Ishikawa (cell line): ENCODE results near the gene MOXD1.

Experiments
- CEBPB ChIP-seq: IDR thresholded peaks from 2 replicates; pipeline ENCODE4 v1.6.1; 2012
- CREB1 ChIP-seq: IDR thresholded peaks from 2 replicates; pipeline ENCODE4 v1.6.1; 2012; ENCODE audit warnings: low read depth
- EGR1 ChIP-seq: IDR thresholded peaks from 2 replicates; pipeline ENCODE4 v1.6.1; 2012
- EP300 ChIP-seq: IDR thresholded peaks from 2 replicates; pipeline ENCODE4 v1.6.1; 2012; ENCODE audit warnings: borderline replicate concordance
- NFIC ChIP-seq: IDR thresholded peaks from 2 replicates; pipeline ENCODE4 v1.6.1; 2012
- REST ChIP-seq: IDR thresholded peaks from 2 replicates; pipeline ENCODE4 v1.6.1; 2012; ENCODE audit warnings: low read depth, mild to moderate bottlenecking
- TAF1 ChIP-seq: IDR thresholded peaks from 2 replicates; pipeline ENCODE4 v1.6.1; 2012; ENCODE audit warnings: low read depth, mild to moderate bottlenecking
- TEAD4 ChIP-seq: IDR thresholded peaks from 2 replicates; pipeline ENCODE4 v1.6.1; 2012
- YY1 ChIP-seq: IDR thresholded peaks from 2 replicates; pipeline ENCODE4 v1.6.1; 2012; ENCODE audit warnings: low read depth
- TF ChIP-seq, protein P1 (sequence below): IDR thresholded peaks from 2 replicates; pipeline ENCODE4 v1.6.1; 2012

DNA sequence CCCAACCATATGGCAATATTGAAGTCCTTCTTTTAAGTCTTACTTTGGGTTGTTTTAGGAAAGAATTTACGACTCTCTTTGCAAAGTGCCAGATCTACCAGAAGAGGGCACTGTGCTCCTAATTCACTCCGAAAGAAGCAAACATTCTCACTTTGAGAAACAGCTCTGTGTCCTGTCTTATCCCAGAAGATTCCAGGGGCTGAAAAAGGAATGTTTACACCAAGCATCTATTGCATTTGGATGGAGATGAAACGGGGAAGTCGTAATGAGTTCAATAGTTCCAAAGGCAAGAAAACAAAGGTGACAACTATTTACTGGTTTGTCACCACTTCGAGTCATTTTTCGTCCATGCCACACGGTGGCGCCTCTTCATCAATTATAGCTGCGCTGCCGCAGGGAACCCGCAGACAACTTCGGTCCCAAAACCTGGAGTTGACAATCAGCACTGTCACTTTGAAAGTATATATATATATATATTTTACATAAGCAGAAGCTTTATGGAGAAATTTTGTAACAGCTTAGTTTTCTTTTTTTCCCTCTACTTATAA is 121.6 kb downstream of the MOXD1 start:
- TF ChIP-seq CEBPB (no peak), CREB1 (no peak), EP300 (no peak), YY1 (no peak), TAF1 (no peak), REST (no peak), TEAD4 (no peak), EGR1 (no peak), NFIC (no peak)
- TF ChIP-seq, protein P1, sequence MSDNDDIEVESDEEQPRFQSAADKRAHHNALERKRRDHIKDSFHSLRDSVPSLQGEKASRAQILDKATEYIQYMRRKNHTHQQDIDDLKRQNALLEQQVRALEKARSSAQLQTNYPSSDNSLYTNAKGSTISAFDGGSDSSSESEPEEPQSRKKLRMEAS, result no peak
